Activated gamma-delta T cell treated with Interleukin-2 at 50 U/mL for 16 hours (primary cell): ENCODE data around the gene WNT5B.

Experiments
- DNase-seq: peaks from one replicate; pipeline ENCODE4 v3.0.0-alpha.2; 2020

The WNT5B gene

DNA sequence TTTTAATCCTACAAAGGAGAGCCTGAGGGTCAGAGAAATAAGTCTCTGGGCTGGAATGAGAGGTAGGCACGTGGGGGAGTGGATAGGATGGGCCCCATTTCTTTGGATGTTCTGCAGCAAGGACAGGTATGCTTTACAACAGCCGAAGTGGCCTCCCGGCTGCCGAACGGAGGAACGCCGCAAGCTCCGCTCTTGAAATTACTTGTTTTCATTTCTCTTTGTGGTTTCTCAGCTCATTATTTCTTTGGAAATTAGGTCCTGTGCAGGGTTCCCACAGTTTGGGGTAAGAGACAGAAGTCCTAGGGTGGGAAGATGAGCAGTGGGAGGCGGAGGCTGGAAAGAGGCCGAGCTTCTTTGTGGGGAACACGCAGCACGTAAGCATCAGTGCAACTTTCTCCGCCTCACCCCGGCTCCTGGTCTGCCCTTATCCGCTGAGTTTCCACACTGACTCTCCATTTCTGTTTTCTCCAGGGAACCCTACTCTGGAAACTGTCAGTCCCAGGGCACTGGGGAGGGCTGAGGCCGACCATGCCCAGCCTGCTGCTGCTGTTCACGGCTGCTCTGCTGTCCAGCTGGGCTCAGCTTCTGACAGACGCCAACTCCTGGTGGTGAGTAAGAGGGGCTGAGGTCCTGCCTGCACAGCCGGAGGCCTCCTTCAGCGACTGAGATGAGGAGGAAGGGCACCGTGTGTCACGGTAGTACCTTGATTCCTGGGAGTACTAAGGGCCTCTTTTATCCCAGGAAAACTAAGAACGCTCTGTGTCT lies 2.0 kb downstream of the WNT5B start:
- DNase-seq: no peak

GRCh38 chr12:1632702-1633101 lies 3.7 kb downstream of the WNT5B start:
- DNase-seq: no peak

DNA sequence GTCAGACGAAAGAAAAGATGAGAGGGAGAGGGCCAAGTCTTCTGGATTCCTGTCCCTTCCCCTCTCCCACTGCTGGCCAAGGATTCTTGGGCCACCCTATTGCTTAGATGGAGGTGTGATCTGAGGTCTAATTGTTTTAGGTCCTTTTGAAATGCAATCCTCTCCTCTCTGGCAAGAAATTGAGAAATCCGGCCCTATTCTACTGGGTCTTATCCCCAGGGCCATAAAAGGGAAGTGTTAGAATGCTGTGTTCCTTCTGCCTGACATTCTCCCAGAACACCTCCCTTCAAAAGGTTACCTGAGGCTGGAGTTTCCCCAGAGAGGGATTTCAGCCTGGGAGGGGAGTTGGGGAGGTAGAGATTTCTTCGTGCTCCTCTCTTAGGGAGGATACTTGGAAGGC lies 4.4 kb downstream of the WNT5B start:
- DNase-seq: no peak

- DNase-seq: no peak
These were observed 5.1 kb downstream of the WNT5B start for GRCh38 chr12:1634149-1634548.

- DNase-seq: peak; percentile 54
These were observed 5.7 kb downstream of the WNT5B start for GRCh38 chr12:1634590-1635191.

DNA sequence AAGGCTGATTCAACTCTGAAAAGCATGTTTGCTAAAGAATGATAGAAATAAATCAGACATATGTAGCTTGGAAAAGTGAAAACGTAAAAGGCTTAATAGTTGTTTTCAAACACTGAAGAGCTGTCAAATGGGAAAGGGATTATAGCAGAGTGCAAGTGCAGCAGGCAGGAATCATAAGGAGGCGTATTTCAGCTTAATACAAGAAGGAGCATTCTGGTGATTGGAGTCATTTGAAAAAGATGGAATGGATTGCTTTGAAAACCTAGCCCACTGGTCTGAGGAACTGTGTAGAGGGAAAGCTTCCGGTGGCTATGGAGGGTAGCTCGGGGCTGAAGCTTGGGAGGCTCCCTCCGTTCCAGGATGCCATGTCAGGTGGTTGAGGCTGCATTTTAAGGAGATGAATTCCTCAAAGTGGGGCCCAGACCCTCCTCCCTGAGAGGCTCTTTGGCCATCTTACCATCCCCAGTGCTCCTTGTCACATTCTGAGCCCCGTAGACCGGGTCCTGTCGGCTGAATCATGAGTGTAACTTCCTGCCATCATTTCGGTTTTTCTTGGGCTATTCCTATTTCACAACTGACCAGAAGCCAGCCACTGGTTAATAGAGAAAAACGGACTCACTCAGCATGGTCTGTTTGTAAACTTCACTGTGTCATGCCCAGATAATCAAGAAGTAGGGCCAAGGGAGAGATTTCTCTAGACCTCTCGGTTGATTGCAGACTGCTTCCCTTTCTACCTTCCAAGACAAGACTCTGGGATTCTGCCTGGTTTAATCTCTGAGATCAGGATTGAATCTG lies 6.5 kb downstream of the WNT5B start:
- DNase-seq: no peak

- DNase-seq: no peak
These were observed 9.2 kb downstream of the WNT5B start for GRCh38 chr12:1638203-1638602.

GRCh38 chr12:1639538-1639937 lies 10.5 kb downstream of the WNT5B start:
- no peak for DNase-seq

DNA sequence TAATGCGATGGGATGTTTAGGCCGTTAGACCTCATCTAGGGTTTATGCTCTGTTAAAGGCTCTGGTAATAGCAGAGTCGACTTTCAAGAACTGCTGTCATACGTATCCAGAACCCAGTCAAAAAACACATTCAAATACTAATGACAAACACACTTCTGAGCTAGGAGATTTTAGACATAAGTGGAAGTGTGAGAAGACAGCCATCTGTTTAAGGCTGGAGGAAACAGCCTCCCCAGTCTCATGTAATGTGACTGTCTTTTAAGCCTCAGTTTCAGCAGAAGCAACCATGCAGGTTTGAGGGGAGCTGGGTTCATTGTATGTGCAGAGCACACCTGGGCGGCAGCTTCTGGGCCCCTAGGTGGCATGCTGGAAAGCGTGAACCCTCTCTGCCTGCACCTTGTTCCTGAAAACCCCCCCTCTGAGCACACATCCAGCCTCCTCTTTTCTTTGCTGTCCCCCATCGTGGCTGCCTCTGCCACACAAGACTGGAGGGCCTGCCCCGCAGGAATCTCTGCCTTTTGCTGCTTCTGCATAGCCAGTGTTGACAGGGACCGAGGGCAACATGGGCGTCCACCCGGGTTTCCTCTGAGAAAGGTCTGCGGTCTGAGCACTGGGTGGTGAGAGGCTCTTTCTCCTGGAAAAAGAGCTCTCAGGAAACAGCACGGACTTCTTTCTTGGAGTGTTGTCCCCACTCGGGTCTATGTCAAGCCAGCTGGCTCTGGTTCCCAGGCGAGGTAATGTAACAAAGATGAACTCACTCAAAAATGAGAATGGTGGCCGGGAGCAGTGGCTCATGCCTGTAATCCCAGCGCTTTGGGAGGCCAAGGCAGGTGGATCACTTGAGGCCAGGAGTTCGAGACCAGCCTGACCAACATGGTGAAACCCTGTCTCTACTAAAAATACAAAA lies 11.6 kb downstream of the WNT5B start:
- DNase-seq: no peak

GRCh38 chr12:1642513-1642912 lies 13.5 kb downstream of the WNT5B start:
- DNase-seq: no peak

DNA sequence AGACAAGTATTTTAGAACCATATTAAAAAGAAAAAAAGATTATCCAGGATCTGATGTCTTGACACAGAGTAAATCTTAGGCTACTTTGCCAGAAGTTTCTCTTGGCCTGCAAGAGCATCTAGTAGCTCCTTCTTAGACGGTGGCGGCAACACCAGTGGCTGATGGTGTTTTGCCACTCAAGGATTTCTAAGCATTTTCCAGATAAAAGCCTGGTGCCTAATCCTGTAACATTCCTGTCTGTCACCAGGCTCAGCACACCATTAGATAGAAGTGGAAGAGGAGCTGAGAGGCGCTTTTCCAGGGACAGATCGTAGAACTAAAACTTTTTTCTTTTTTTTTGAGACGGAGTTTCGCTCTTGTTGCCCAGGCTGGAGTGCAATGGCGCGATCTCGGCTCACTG lies 14.0 kb downstream of the WNT5B start:
- no peak for DNase-seq

DNA sequence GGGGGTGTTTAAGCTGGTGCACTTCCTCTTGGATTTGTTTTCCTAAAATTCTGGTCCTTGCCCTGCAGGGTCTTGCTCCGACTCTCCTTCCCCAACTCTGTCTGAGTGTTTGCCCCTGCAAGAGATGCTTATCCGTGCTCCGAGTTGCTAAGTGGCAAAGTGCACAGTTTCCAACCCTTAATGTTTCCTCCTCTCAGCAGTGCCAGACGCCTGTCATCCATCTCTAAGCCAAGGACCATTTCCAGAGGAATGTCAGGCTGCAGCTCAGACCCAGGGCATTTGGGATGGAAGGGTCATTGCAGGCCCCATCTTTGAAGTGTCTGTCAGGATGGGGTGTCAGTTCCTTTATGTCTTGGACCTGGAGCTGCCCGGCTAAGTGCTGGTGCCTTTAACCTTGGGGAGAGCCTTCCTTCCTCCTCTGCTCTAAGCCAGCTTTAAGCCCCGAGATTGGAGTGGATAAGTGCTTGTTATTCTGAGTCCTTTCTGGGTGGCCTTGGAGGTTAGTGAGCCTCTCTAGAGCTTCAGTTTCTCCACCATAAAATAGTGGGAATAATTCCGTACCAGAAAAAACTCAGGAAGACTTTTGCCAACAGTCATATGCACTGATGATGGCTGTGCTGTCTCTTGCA lies 15.0 kb downstream of the WNT5B start:
- no peak for DNase-seq

DNA sequence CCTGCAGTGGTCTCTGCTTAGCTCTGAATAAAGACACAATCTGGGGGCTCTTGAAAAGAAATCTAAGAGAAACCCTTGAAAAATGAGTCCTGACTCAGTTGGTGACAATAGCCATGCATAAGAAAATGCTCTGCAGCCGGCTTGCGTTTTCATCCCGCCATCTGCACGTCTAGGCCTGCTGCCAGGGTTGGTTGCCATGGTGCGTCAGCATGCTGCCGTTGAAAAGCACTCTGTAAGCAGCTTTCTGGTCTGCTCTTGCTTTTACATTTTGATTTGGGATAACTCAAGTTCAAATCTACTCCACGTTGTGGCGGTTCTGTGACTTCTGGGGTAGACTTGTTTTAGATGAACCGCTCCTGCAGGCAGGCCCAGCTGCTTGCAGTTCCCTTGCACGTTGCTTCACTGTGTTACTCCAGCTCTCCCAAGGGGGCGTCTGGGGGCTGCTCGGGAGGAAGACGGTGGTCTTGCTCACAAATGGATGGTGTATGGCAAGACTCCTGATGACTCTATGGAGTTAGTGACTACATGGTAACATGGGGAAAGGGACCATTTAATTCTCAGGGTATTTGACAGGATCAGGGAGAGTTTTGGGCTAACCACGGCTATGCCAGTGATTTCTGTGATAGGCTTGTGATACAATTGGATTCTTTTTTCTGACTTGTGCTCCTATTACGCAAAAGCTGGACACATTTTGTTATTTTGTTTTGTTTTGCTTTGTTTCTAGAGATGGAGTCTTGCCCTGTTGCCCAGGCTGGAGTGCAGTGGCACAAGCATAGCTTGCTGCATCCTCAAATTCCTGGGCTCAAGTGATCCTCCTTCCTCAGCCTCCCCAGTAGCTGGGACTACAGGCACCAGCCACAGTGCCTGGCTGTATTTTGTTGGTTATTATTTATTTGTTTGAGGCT lies 15.8 kb downstream of the WNT5B start:
- DNase-seq: no peak

DNA sequence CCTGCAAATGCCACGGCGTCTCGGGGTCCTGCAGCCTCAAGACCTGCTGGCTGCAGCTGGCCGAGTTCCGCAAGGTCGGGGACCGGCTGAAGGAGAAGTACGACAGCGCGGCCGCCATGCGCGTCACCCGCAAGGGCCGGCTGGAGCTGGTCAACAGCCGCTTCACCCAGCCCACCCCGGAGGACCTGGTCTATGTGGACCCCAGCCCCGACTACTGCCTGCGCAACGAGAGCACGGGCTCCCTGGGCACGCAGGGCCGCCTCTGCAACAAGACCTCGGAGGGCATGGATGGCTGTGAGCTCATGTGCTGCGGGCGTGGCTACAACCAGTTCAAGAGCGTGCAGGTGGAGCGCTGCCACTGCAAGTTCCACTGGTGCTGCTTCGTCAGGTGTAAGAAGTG lies 16.8 kb downstream of the WNT5B start:
- no peak for DNase-seq

- DNase-seq: no peak
These were observed 17.7 kb downstream of the WNT5B start for GRCh38 chr12:1646569-1647284.

DNA sequence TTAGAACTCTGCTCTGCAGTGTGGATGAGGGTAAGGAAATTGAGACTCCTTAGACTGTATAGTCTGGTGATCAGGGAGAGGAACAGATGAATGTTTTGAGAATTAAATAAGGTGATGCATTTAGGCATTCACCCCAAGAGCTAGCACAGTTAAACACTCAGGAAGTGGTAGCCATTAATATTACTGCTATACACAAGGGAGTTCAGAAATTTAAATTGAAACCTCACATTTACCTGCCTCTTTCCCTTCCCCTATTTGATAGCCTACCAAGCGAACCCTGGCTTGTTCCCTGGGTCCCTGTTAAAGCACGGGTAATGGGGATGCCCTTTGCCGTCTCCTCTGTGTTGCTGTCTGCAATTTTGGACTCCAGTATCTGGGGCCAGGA lies 18.2 kb downstream of the WNT5B start:
- no peak for DNase-seq

DNA sequence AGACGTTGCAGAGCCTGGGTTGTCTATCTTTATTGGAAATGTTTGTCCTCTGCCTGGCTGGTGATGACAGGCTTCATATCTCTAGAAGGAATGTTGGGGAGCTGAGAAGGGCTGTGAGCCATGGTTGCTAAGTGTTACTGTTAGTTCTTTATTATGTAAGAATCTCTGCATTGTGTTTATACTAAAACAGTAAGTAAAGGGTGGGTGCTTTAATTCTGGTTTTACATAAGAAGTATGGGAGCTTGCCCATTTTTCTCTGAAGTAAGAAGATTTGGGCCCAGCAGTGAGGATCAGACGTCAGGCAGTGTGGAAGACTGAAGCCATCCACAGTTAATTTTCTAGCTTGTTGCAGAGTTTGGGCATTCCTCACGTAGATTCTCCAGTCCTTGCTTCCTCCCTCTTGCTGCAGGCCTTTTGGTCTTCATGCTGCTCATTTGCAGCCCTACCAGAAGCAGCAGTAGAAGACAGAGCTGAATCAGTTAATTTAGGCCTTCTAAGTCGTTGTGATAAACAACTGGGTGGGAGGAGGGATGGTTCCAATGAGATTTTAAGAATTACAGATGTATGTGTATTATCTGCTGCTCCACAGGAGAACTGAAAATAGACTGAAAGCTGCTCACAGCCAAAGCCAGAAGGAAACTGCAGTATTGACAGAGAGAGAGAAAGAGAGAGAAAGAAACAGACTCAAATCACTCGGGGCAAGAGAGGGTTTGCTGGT lies 21.4 kb downstream of the WNT5B start:
- DNase-seq: no peak

- DNase-seq: no peak
These were observed 21.9 kb downstream of the WNT5B start for GRCh38 chr12:1650978-1651361.

DNA sequence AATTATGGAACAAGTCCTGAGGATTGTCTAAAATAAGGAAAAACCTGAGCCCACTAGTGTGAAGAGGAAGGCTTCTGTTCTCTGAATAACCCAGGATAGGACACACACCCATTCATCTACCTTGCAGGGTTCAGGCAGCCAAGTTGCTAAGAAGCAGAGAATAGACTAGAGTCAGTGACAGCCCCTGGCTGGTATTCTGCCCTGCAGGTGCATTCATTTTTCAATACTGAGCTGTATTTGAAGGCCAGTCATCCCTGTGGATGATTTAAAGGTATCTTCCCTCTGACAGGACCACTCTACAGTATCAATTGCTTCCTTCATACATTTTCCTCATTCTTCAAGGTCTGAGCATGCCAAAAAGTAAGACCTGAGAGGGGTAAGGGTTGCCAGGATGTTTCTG lies 22.9 kb downstream of the WNT5B start:
- DNase-seq: no peak

DNA sequence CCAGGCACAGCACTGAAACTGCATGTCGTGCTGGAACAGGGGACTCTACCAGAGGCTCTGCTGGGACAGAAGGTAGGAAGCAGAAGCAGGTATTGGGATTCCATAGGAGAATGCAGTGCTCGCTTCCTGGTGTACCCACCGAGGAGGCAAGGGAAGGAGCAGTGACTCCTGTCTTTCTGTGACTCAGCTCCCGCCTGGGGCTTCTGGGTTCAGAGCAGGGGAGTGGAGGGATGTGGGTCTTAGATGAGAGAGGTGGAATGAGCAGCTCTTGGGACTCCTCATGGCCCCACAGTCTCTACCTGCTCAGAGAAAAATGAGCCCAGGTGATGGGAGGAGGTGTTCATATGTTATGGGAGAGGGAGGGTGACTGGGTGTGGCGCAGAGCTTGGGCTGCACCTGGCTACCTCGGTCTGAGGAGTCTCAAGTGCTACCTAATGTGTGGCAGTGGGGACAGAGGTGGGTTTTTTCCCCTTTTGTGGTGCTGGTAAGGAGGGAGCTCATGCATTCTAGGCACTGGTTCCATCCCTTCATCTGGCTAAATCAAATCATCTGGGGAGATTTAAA lies 26.3 kb downstream of the WNT5B start:
- DNase-seq: no peak
